GM12873 (cell line): ENCODE data around the gene DYNLT4.
A peak's percentile ranks its signal among the peaks of the same experiment; 100 is the strongest.

ENCODE experiments used
- CTCF ChIP-seq: IDR thresholded peaks from 2 replicates; pipeline ENCODE4 v1.5.1; 2012; ENCODE audit warnings: low read depth, mild to moderate bottlenecking, moderate library complexity, low read length, control low read depth; ENCODE audit not compliant: insufficient read depth; ENCODE audit errors: missing control alignments

DYNLT4 gene

GRCh38 chr1:44827197-44828002, 20.2 kb upstream of the DYNLT4 start:
- TF ChIP-seq CTCF = peak; percentile 48

- no peak for TF ChIP-seq CTCF
Observed at GRCh38 chr1:44826375-44827196, 19.4 kb upstream of the DYNLT4 start.

- TF ChIP-seq CTCF = no peak
Observed at GRCh38 chr1:44822981-44823451, 15.9 kb upstream of the DYNLT4 start.

- TF ChIP-seq CTCF = no peak
Observed at GRCh38 chr1:44822131-44822701, 15.1 kb upstream of the DYNLT4 start.

- TF ChIP-seq CTCF = no peak
Observed at GRCh38 chr1:44821240-44821715, 14.1 kb upstream of the DYNLT4 start.

GRCh38 chr1:44820328-44821239, 13.4 kb upstream of the DYNLT4 start:
- TF ChIP-seq CTCF = peak; percentile 1
